Endothelial cell of umbilical vein (primary cell): Measurements from ENCODE around the gene CCNI. TPM values are rescaled to one million over a fixed set of nuclear protein-coding genes. Genes with fewer than 3 reads are reported as not detected.

Source experiments
- BruUV-seq: library from RNA; stranded (reverse); fragments of 400-500 nt; replicated peaks from 2 replicates; lab custom pipeline; 2021; lab: Mats Ljungman, UMichigan
- CTCF ChIA-PET: fragments of 300-600, 350-600 bp; sonication (Branson Sonifier 250); formaldehyde crosslinking; loops from one replicate; lab custom pipeline; 2021; ENCODE audit warnings: antibody characterized with exemption, inconsistent platforms; lab: Charles Lee
- POLR2A ChIA-PET: fragments of 300-600, 350-600 bp; sonication (Branson Sonifier 250); formaldehyde crosslinking; loops from one replicate; lab custom pipeline; 2021; ENCODE audit warnings: antibody characterized with exemption, inconsistent platforms; lab: Charles Lee
- DNase-seq: peaks from one replicate; pipeline ENCODE4 v3.0.0-alpha.2; 2011; ENCODE audit warnings: low read depth, low spot score
- FAIRE-seq: peaks from 2 replicates; lab custom pipeline; 2011; peaks lifted over from hg19 to GRCh38; lab: Jason Lieb, UNC
- H2AFZ ChIP-seq: 2 replicates; pipeline ENCODE4 v1.6.0; 2012; ENCODE audit warnings: low read depth, low read length, control low read depth, inconsistent platforms
- H3K27ac ChIP-seq: 2 replicates; pipeline ENCODE4 v1.5.1; 2011; ENCODE audit warnings: low read depth, mild to moderate bottlenecking, control low read depth, low read length, moderate library complexity; ENCODE audit not compliant: insufficient read depth
- H3K27me3 ChIP-seq, 2 experiments: 2 replicates each; pipeline versions ENCODE4 v1.6.0 to v1.6.1; 2011; ENCODE audit warnings: low read length in 2 of 2, mixed read lengths in 1 of 2; ENCODE audit not compliant: control insufficient read depth in 2 of 2, insufficient read depth in 2 of 2
- H3K36me3 ChIP-seq, 2 experiments: 2 replicates in 1 of 2; 3 replicates in 1 of 2; pipeline ENCODE4 v1.5.1; 2011; ENCODE audit warnings: low read length in 2 of 2, mild to moderate bottlenecking in 1 of 2, moderate library complexity in 1 of 2; ENCODE audit not compliant: control insufficient read depth in 2 of 2, insufficient read depth in 2 of 2; ENCODE audit errors: extremely low read depth in 1 of 2
- H3K4me1 ChIP-seq: 3 replicates; pipeline ENCODE4 v1.5.1; 2011; ENCODE audit warnings: mild to moderate bottlenecking, low read length; ENCODE audit not compliant: control insufficient read depth, insufficient read depth; ENCODE audit errors: extremely low read depth
- H3K4me2 ChIP-seq: 2 replicates; pipeline ENCODE4 v1.6.1; 2011; ENCODE audit warnings: low read length, control low read depth, mixed read lengths; ENCODE audit not compliant: insufficient read depth
- H3K4me3 ChIP-seq, 3 experiments: fragments of 200-600 bp in 1 of 3; sonication (generic), shearing (Covaris generic) in 1 of 3; replicated peaks in 1 of 3; 2 replicates each; pipeline ENCODE4 v1.5.1; 2011 to 2016; ENCODE audit warnings: control low read depth in 3 of 3, low read length in 3 of 3, mild to moderate bottlenecking in 2 of 3, inconsistent platforms in 1 of 3, low read depth in 1 of 3, moderate library complexity in 1 of 3; ENCODE audit not compliant: insufficient read depth in 1 of 3
- H3K79me2 ChIP-seq: 2 replicates; pipeline ENCODE4 v1.6.0; 2012; ENCODE audit warnings: low read length, inconsistent platforms; ENCODE audit not compliant: control insufficient read depth, insufficient read depth
- H3K9ac ChIP-seq: replicated peaks from 2 replicates; pipeline ENCODE3; 2011; ENCODE audit warnings: low read length, control low read depth; ENCODE audit not compliant: insufficient read depth; ENCODE audit errors: extremely low read depth
- H3K9me1 ChIP-seq: replicated peaks from 3 replicates; pipeline ENCODE4 v1.6.0; 2011; ENCODE audit warnings: mild to moderate bottlenecking, low read length; ENCODE audit not compliant: control insufficient read depth, insufficient read depth; ENCODE audit errors: extremely low read depth
- H3K9me3 ChIP-seq: replicated peaks from 2 replicates; pipeline ENCODE4 v1.5.1; 2012; ENCODE audit warnings: low read length, inconsistent platforms; ENCODE audit not compliant: control insufficient read depth, insufficient read depth
- H4K20me1 ChIP-seq: replicated peaks from 2 replicates; pipeline ENCODE3; 2011; ENCODE audit warnings: mild to moderate bottlenecking, low read length; ENCODE audit not compliant: control insufficient read depth, insufficient read depth; ENCODE audit errors: extremely low read depth
- CTCF ChIP-seq, 2 donors: IDR thresholded peaks; 1 replicate in 1 of 2; 2 replicates in 1 of 2; pipeline ENCODE4 v1.5.1; 2011; ENCODE audit warnings: low read length in 2 of 2, mild to moderate bottlenecking in 2 of 2, moderate library complexity in 2 of 2, control low read depth in 1 of 2, inconsistent platforms in 1 of 2, low read depth in 1 of 2; ENCODE audit not compliant: insufficient read depth in 1 of 2; ENCODE audit errors: extremely low read depth in 1 of 2
- EZH2 ChIP-seq: IDR thresholded peaks from 2 replicates; pipeline ENCODE4 v1.6.1; 2012; ENCODE audit warnings: borderline replicate concordance, low read depth, mild to moderate bottlenecking, moderate library complexity, low read length, inconsistent platforms; ENCODE audit not compliant: severe bottlenecking
- MAX ChIP-seq: IDR thresholded peaks from 2 replicates; pipeline ENCODE4 v1.6.1; 2011; ENCODE audit not compliant: insufficient read depth, insufficient read length
- MYC ChIP-seq: IDR thresholded peaks from one replicate; pipeline ENCODE4 v1.6.1; 2011; ENCODE audit warnings: mild to moderate bottlenecking, low read depth, low read length
- dilution Hi-C: fragments of 300-500 bp; cut with MboI; formaldehyde crosslinking; loops from one replicate; pipeline ENCODE4 v1.15.0; 2019; ENCODE audit warnings: low sequenced_read_pairs; ENCODE audit not compliant: extremely low pct_ligation_motif_present
- intact Hi-C: fragments of 100-400 bp; cut with micrococcal nuclease; formaldehyde crosslinking; loops from one replicate; pipeline ENCODE4 v1.10.0; 2022
- polyA plus RNA-seq, 4 experiments: library from polyadenylated mRNA; depleted of rRNA in 3 of 4; stranded (reverse) in 3 of 4; unstranded in 1 of 4; fragments of >200 nt; gene quantifications; 2 replicates each; pipeline versions ENCODE4 v1.2.1 to v1.2.3, GENCODE V29; 2011 to 2012; ENCODE audit warnings: missing spikeins in 1 of 4
- total RNA-seq: library from RNA; stranded (reverse); gene quantifications from 2 replicates; pipeline ENCODE4 v1.2.3, GENCODE V29; 2021

CCNI gene
- total and polyA plus RNA-seq, 2 donors (not counting 3 experiments of a cell fraction or from before 2014, with no cell fraction given), result 88.6 to 212 TPM

- no peak overlapping the region for H3K4me2 ChIP-seq
- H3K27me3 ChIP-seq, result no peaks in the 10 kb centered on the region
- ChIA-PET CTCF (interaction anchor here (1.5 to 3.0 kb wide), 2 partner anchors 10 to 11 kb away, joined by 3 to 11 read pairs; no protein-coding TSS in a partner anchor), POLR2A (interaction anchor here (0.7 kb wide), 1 partner anchor 100 kb away, joined by 3 read pairs; no protein-coding TSS in a partner anchor)
- H2AFZ ChIP-seq, result no peak overlapping the region
- H4K20me1 ChIP-seq, result peaks cover 3% of the 10 kb centered on the region
- no TSS peak for BruUV-seq
- intact Hi-C loops, result no loop called here
- TF ChIP-seq MAX, result no peak
- H3K79me2 ChIP-seq, result peaks cover 73% of the 10 kb centered on the region
- no peak overlapping the region for H3K4me3 ChIP-seq
- no peak overlapping the region for H3K27ac ChIP-seq
- H3K9me3 ChIP-seq, result no peaks in the 10 kb centered on the region
- H3K36me3 ChIP-seq, result peaks cover 10 to 11% of the 10 kb centered on the region in 2 experiments
- dilution Hi-C loops, result no loop called here
- FAIRE-seq (no peak), DNase-seq (no peak)
- H3K9ac ChIP-seq, result no peak overlapping the region
- H3K4me1 ChIP-seq, result no peaks in the 10 kb centered on the region
- H3K9me1 ChIP-seq, result no peaks in the 10 kb centered on the region
Measured at GRCh38 chr4:77062856-77063255, 12.9 kb downstream of the CCNI start.

DNA sequence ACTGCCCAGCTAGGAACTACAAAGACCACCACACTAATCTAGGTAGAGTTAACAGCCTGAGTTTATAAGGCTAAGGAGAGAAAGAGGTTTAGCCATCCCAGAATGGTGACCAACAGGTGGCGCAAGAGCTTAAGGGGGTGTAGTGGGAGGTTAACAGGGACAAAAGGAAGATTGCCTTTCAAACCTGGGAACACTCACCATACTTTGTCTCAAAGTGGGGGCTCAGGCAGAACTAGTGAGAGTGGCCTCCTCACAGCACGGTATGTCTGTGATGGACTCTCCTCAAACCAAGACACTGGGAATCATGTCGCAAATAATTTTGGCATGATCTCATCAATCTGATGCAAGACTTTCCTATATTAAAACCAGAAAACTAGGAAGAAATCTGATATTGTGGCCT is 23.4 kb downstream of the CCNI start:
- peak; percentile 58 for DNase-seq
- ChIA-PET POLR2A (no interaction called here), CTCF (interaction anchor here (0.6 to 5.3 kb wide), 13 partner anchors 10 to 151 kb away, joined by 3 to 93 read pairs (median 4); no protein-coding TSS in a partner anchor)
- Histone ChIP-seq H4K20me1 (peaks cover 3% of the 10 kb centered on the region), H3K27ac (no peak overlapping the region), H3K79me2 (peaks cover 7% of the 10 kb centered on the region), H3K4me3 (no peak overlapping the region), H3K9ac (no peak overlapping the region), H3K36me3 (peaks cover 12 to 31% of the 10 kb centered on the region in 2 experiments), H3K4me2 (no peak overlapping the region), H3K9me1 (no peaks in the 10 kb centered on the region), H2AFZ (no peak overlapping the region), H3K27me3 (no peaks in the 10 kb centered on the region), H3K4me1 (peaks cover 3% of the 10 kb centered on the region), H3K9me3 (no peaks in the 10 kb centered on the region)
- no TSS peak for BruUV-seq
- dilution Hi-C loops (no loop called here), intact Hi-C loops (loop anchor here (1.0 kb wide), 1 partner anchor 151 kb away; no protein-coding TSS in a partner anchor)
- FAIRE-seq, result no peak
- TF ChIP-seq MYC (no peak), CTCF (IDR thresholded peaks at IDR 0.05; ENCODE audit: extremely low read depth in 1 of 2, insufficient read depth in 1 of 2, low read depth in 1 of 2, low read length in 2 of 2) (peak; percentile 66 to 70), EZH2 (no peak)
